GM19328 (cell line): ENCODE measurements around the gene KRTAP27-1.

Source experiments
- ATAC-seq: cut with Tn5 transposase; IDR thresholded peaks from one replicate; pipeline ENCODE4 v1.9.1; 2021; ENCODE audit warnings: mild to moderate bottlenecking, moderate library complexity; ENCODE audit not compliant: unreplicated experiment

Gene KRTAP27-1

GRCh38 chr21:30305136-30305535, 32.4 kb downstream of the KRTAP27-1 start:
- ATAC-seq: no peak

GRCh38 chr21:30289215-30289614, 48.3 kb downstream of the KRTAP27-1 start, which contains the start of gene KRTAP25-1:
Gene KRTAP25-1 (minus strand): TSS chr21:30289514. CDS start chr21:30289490, 24 bp downstream.
- ATAC-seq: no peak
